ENCODE measurements around the gene AUTS2.

AUTS2 gene

GRCh38 chr7:70322856-70323255, 724.6 kb downstream of the AUTS2 start:
- no peak overlapping the region for H3K4me3 ChIP-seq (ENCODE audit: low read depth, low read length)
- no peak for DNase-seq (ENCODE audit: low read depth)
- no peak for TF ChIP-seq CTCF (IDR thresholded peaks at IDR 0.05; ENCODE audit: low read depth, low read length, missing control alignments)

- TF ChIP-seq CTCF (IDR thresholded peaks at IDR 0.05; ENCODE audit: low read depth, low read length, missing control alignments): no peak
- DNase-seq (ENCODE audit: low read depth): no peak
- no peak overlapping the region for H3K4me3 ChIP-seq (ENCODE audit: low read depth, low read length)
These were observed 727.3 kb downstream of the AUTS2 start for GRCh38 chr7:70325509-70326101.

GRCh38 chr7:70334295-70334694, 736.0 kb downstream of the AUTS2 start:
- DNase-seq (ENCODE audit: low read depth): no peak
- H3K4me3 ChIP-seq (ENCODE audit: low read depth, low read length): no peak overlapping the region
- no peak for TF ChIP-seq CTCF (IDR thresholded peaks at IDR 0.05; ENCODE audit: low read depth, low read length, missing control alignments)

- TF ChIP-seq CTCF (IDR thresholded peaks at IDR 0.05; ENCODE audit: low read depth, low read length, missing control alignments): no peak
- H3K4me3 ChIP-seq (ENCODE audit: low read depth, low read length): no peak overlapping the region
- DNase-seq (ENCODE audit: low read depth): no peak
These were observed 736.6 kb downstream of the AUTS2 start for GRCh38 chr7:70334871-70335270.

- no peak overlapping the region for H3K4me3 ChIP-seq (ENCODE audit: low read depth, low read length)
- no peak for DNase-seq (ENCODE audit: low read depth)
- no peak for TF ChIP-seq CTCF (IDR thresholded peaks at IDR 0.05; ENCODE audit: low read depth, low read length, missing control alignments)
These were observed 738.3 kb downstream of the AUTS2 start for GRCh38 chr7:70336536-70336935.

- TF ChIP-seq CTCF (IDR thresholded peaks at IDR 0.05; ENCODE audit: low read depth, low read length, missing control alignments): no peak
- DNase-seq (ENCODE audit: low read depth): no peak
- H3K4me3 ChIP-seq (ENCODE audit: low read depth, low read length): no peak overlapping the region
These were observed 739.7 kb downstream of the AUTS2 start for GRCh38 chr7:70338015-70338414.

- TF ChIP-seq CTCF (IDR thresholded peaks at IDR 0.05; ENCODE audit: low read depth, low read length, missing control alignments): no peak
- no peak overlapping the region for H3K4me3 ChIP-seq (ENCODE audit: low read depth, low read length)
- DNase-seq (ENCODE audit: low read depth): no peak
These were observed 742.0 kb downstream of the AUTS2 start for GRCh38 chr7:70340236-70340635.

All from GM12864 (cell line).